Testis (tissue), 3 donors: Measurements from ENCODE around the gene PTPN3. TPM values are rescaled to one million over a fixed set of nuclear protein-coding genes. Genes with fewer than 3 reads are reported as not detected.

Source experiments
- DNase-seq: peaks from one replicate; pipeline ENCODE4 v3.0.0-alpha.2; 2019
- H3K27ac ChIP-seq, 2 donors: fragments of 200-600 bp; sonication (generic); one replicate each; pipeline ENCODE4 v1.5.1; 2019
- H3K27me3 ChIP-seq: fragments of 200-600 bp; sonication (generic); one replicate; pipeline ENCODE4 v1.5.1; 2019
- H3K36me3 ChIP-seq: fragments of 200-600 bp; sonication (generic); one replicate; pipeline ENCODE4 v1.5.1; 2017; ENCODE audit warnings: low read depth; ENCODE audit errors: missing control alignments
- H3K4me1 ChIP-seq: fragments of 200-600 bp; sonication (generic); one replicate; pipeline ENCODE4 v1.5.1; 2019
- H3K4me3 ChIP-seq, 2 donors: fragments of 200-600 bp; sonication (generic); one replicate each; pipeline ENCODE4 v1.5.1; 2017 to 2019
- H3K9me3 ChIP-seq: fragments of 200-600 bp; sonication (generic); one replicate; pipeline ENCODE4 v1.5.1; 2017
- POLR2A ChIP-seq: fragments of 450-650 bp; IDR thresholded peaks from one replicate; pipeline ENCODE4 v1.6.1; 2017; ENCODE audit warnings: antibody characterized with exemption, mild to moderate bottlenecking, moderate library complexity
- WGBS, 2 donors: methylation state at CpG; one replicate each; pipeline ENCODE4 v1.1.5; 2018; 5-methylcytosine and 5-hydroxymethylcytosine counted together
- intact Hi-C: fragments of 100-400 bp; cut with DNase I; formaldehyde crosslinking; loops from one replicate; pipeline ENCODE4 v1.15.1; 2023; ENCODE audit warnings: low total_unique reads
- polyA plus RNA-seq: library from polyadenylated mRNA; stranded (reverse); fragments of 350-450 nt; fragmentation: Illumina TruSeq; extraction: RNeasy Lipid Tissue Mini Kit (QIAGEN cat#74804); gene quantifications from one replicate; pipeline ENCODE4 v1.2.3, GENCODE V29; 2014; ENCODE audit warnings: low read depth, low replicate concordance; ENCODE audit not compliant: insufficient read depth
- total RNA-seq, 2 donors: library from RNA; depleted of rRNA; stranded (reverse); fragments of >200 nt; gene quantifications; one replicate each; pipeline ENCODE4 v1.2.3, GENCODE V29; 2016
- TF ChIP-seq, protein P1 (sequence below), 3 experiments: fragments of 450-650 bp in 2 of 3; fragments of 200-600 bp in 1 of 3; sonication (generic) in 1 of 3; IDR thresholded peaks; one replicate each; pipeline ENCODE4 v1.5.1; 2016 to 2019; ENCODE audit warnings: antibody characterized with exemption in 3 of 3, mild to moderate bottlenecking in 2 of 3, moderate library complexity in 1 of 3

PTPN3 gene
- total and polyA plus RNA-seq, 3 donors from 2014 or later, result 6.6 to 8.1 (median 7.0) TPM

DNA sequence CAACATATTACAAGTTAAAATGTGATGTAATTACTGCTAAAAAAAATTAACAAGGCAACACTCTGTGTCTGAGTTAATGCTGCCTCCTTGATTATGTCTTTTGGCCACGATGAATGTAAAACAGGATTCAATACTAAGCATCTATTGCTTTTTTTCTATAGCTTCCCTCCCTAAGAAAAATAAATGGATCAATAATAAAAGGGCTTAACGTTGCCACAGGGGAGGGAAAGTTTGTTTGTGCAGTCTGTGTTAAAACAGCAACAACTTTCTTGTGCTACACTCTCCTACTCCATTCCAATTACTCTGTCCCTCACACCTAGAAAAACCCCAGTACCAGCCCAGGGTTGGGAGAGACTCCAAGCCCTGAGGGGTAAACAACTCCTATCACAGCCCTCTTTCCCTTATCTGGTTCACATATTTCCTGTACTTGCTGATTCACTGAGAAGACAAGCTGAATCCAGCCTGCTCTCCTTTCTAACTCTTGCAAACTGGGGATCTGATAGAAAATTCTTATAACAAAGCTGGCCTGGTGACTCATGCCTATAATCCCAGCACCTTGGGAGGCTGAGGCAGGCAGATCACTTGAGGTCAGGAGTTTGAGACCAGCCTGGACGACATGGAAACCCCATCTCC lies 44.8 kb downstream of the PTPN3 start:
- Histone ChIP-seq H3K27me3 (no peaks in the 10 kb centered on the region), H3K9me3 (no peaks in the 10 kb centered on the region), H3K36me3 (no peaks in the 10 kb centered on the region), H3K4me1 (no peaks in the 10 kb centered on the region), H3K27ac (no peak overlapping the region), H3K4me3 (no peak overlapping the region)
- 89% methylated on average over 3 of the region's 3 CpGs for WGBS, 2 donors
- intact Hi-C loops, result no loop called here
- TF ChIP-seq, protein P1, sequence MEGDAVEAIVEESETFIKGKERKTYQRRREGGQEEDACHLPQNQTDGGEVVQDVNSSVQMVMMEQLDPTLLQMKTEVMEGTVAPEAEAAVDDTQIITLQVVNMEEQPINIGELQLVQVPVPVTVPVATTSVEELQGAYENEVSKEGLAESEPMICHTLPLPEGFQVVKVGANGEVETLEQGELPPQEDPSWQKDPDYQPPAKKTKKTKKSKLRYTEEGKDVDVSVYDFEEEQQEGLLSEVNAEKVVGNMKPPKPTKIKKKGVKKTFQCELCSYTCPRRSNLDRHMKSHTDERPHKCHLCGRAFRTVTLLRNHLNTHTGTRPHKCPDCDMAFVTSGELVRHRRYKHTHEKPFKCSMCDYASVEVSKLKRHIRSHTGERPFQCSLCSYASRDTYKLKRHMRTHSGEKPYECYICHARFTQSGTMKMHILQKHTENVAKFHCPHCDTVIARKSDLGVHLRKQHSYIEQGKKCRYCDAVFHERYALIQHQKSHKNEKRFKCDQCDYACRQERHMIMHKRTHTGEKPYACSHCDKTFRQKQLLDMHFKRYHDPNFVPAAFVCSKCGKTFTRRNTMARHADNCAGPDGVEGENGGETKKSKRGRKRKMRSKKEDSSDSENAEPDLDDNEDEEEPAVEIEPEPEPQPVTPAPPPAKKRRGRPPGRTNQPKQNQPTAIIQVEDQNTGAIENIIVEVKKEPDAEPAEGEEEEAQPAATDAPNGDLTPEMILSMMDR (IDR thresholded peaks at IDR 0.05), result no peak
- no peak for TF ChIP-seq POLR2A
- DNase-seq, result no peak

DNA sequence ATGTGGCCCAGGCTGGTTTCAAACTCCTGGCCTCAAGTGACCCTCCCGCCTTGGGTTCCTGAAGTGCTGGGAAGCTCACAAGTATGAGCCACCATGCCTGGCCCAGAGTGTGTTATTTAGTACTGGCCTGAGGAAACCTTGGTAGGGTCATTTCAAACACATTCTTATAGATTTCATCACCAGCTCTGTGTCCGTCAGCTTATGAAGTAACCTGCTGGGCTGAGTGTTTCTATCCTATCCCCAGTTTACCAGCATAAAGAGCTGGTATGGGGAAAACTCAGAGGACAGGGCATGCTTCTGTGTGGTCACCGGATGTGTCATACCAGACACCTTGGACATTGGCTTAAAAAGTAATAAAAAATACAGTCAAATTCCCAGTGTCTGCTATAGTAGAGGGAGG lies 45.3 kb downstream of the PTPN3 start:
- Histone ChIP-seq H3K4me3 (no peak overlapping the region), H3K27ac (no peak overlapping the region), H3K9me3 (no peaks in the 10 kb centered on the region), H3K4me1 (no peaks in the 10 kb centered on the region), H3K27me3 (no peaks in the 10 kb centered on the region), H3K36me3 (no peaks in the 10 kb centered on the region)
- 93 to 96% methylated on average over 3 of the region's 3 CpGs for WGBS, 2 donors
- no peak for TF ChIP-seq POLR2A
- TF ChIP-seq, protein P1 (IDR thresholded peaks at IDR 0.05), result no peak
- no peak for DNase-seq
- intact Hi-C loops, result no loop called here

DNA sequence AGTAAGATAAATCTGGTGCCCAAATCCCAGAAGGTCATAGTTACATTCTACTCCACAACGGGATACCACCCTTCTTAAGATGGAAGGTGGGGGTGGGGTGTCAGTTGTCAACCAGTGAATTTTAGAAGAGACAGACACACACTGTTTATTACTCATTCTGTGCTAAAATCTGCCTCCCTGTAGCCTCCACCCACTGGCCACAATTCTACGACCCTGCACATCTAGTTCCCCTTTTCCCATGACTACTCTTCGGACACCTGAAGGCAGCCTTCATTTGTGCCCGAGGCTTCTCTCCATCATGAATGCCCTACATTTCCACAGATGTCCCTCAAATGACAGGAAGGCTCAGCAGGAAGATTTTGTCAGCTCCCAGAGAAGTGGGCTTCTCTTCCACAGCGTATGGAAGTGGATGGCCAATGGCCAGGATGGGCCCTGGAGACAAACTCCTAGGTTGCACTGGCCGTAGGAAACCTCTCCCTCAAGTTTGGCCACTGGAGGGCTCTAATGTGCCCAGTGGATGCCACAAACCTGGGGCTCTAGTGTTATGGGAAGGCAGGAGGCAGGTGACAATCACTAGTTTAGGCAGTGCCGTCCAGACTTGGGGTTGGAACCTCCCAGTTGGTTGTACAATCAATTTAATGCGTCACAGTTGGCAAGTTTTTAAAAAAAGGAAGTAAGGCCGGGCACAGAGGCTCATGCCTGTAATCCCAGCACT lies 46.6 kb downstream of the PTPN3 start:
- Histone ChIP-seq H3K4me3 (no peak overlapping the region), H3K36me3 (no peaks in the 10 kb centered on the region), H3K9me3 (no peaks in the 10 kb centered on the region), H3K27me3 (no peaks in the 10 kb centered on the region), H3K27ac (no peak overlapping the region), H3K4me1 (no peaks in the 10 kb centered on the region)
- DNase-seq, result no peak
- 85 to 89% methylated on average over 8 to 9 of the region's 9 CpGs for WGBS, 2 donors
- intact Hi-C loops, result no loop called here
- TF ChIP-seq, protein P1 (IDR thresholded peaks at IDR 0.05), result no peak

DNA sequence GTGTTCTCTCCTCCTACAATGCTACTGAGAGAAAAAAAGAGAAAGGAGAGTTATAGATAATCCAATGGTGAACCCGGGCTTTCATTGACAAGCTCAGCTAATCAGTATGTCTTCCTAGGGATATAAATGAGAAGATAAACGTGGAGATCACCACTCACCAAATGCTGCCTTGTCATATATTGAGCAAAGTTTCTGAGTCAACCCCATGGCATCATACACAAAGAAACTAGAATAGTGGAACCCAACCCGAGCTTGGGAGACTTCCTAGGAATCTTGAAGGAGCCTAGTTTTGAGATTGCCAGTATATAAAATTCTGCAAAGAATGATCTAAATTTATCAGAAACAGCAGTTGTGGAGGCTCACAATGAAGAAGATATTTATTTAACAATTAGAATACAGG lies 47.8 kb downstream of the PTPN3 start:
- Histone ChIP-seq H3K9me3 (no peaks in the 10 kb centered on the region), H3K27me3 (no peaks in the 10 kb centered on the region), H3K4me1 (no peaks in the 10 kb centered on the region), H3K36me3 (no peaks in the 10 kb centered on the region), H3K4me3 (no peak overlapping the region), H3K27ac (no peak overlapping the region)
- intact Hi-C loops, result no loop called here
- 56 to 57% methylated on average over 3 of the region's 3 CpGs for WGBS, 2 donors
- DNase-seq, result no peak
- TF ChIP-seq, protein P1 (IDR thresholded peaks at IDR 0.05), result no peak
- no peak for TF ChIP-seq POLR2A
